Ovary (tissue), 9 donors: ENCODE data around the gene ATG4D. TPM values are rescaled to one million over a fixed set of nuclear protein-coding genes. Genes with fewer than 3 reads are reported as not detected.

Experiments
- DNase-seq, 5 donors: peaks; one replicate each; pipeline ENCODE4 v3.0.0-alpha.2; 2019 to 2020
- H3K27ac ChIP-seq, 2 donors: fragments of 200-600 bp; one replicate each; pipeline versions ENCODE4 v1.5.1 to v1.8.0; 2019 to 2022
- H3K27me3 ChIP-seq: fragments of 200-600 bp; one replicate; pipeline ENCODE4 v1.8.0; 2022
- H3K36me3 ChIP-seq: fragments of 200-600 bp; sonication (generic); one replicate; pipeline ENCODE4 v1.5.1; 2019
- H3K4me1 ChIP-seq: one replicate; pipeline ENCODE4 v1.8.1; 2013; ENCODE audit warnings: mild to moderate bottlenecking, moderate library complexity; ENCODE audit not compliant: insufficient read depth
- H3K4me3 ChIP-seq: fragments of 200-600 bp; sonication (generic); one replicate; pipeline ENCODE4 v1.5.1; 2017
- H3K9me3 ChIP-seq, 2 donors: fragments of 200-600 bp in 1 of 2; sonication (generic) in 1 of 2; one replicate each; pipeline versions ENCODE4 v1.5.1 to v1.8.1; 2013 to 2019; ENCODE audit warnings: mild to moderate bottlenecking in 1 of 2, moderate library complexity in 1 of 2
- CTCF ChIP-seq, 3 donors: fragments of 450-650 bp in 2 of 3; fragments of 200-600 bp in 1 of 3; IDR thresholded peaks; one replicate each; pipeline versions ENCODE4 v1.5.1 to v1.8.0; 2016 to 2022; ENCODE audit warnings: antibody characterized with exemption in 3 of 3, mild to moderate bottlenecking in 1 of 3
- EP300 ChIP-seq: sonication (generic); formaldehyde crosslinking; IDR thresholded peaks from one replicate; pipeline ENCODE4 v1.6.1; 2017; ENCODE audit warnings: antibody characterized with exemption
- POLR2A ChIP-seq: fragments of 450-650 bp; IDR thresholded peaks from one replicate; pipeline ENCODE4 v1.6.1; 2017; ENCODE audit warnings: antibody characterized with exemption, mild to moderate bottlenecking, moderate library complexity
- WGBS, 3 donors: extraction: QIAGEN DNeasy Blood & Tissue Kit in 1 of 3; methylation state at CpG; one replicate each; pipeline versions ENCODE4 v1.1.5 to v1.1.7; 2013 to 2017; 5-methylcytosine and 5-hydroxymethylcytosine counted together
- intact Hi-C, 4 donors: fragments of 100-400 bp; cut with DNase I; formaldehyde crosslinking; loops; one replicate each; pipeline versions ENCODE4 v1.11.0 to v1.15.1; 2022 to 2023
- polyA plus RNA-seq, 2 donors: library from polyadenylated mRNA; stranded (reverse); fragments of 200-250 nt in 1 of 2; fragments of 350-450 nt in 1 of 2; fragmentation: Illumina TruSeq in 1 of 2; extraction: RNeasy Lipid Tissue Mini Kit (QIAGEN cat#74804) in 1 of 2; gene quantifications; one replicate each; pipeline ENCODE4 v1.2.3, GENCODE V29; 2013 to 2014
- total RNA-seq, 7 donors: library from RNA; depleted of rRNA in 2 of 7; stranded (reverse); fragments of >200 nt in 2 of 7; fragmentation: NEBNext Ultra II Directional in 3 of 7; extraction: Animal tissue kit (Norgen Biotek cat#: 25700) in 3 of 7; gene quantifications; one replicate each; pipeline versions ENCODE4 v1.1.0 to v1.2.4, GENCODE V29; 2016 to 2023
- donor health status: DM: no; HTN: no; CAD: no; lungs with moderate emphysema.
- donor health status: DM: no; HTN: no; CAD: no.
- donor health status: Bipolar disorder and iron deficiency.
- donor health status: DM: yes; HTN: yes; CAD: no.
- donor health status: DM: no; HTN: no; CAD: no.
- donor health status: DM: yes; HTN: yes; CAD: no.

Gene ATG4D
- total and polyA plus RNA-seq, 9 donors, result 3.1 to 26.9 (median 21.1) TPM

DNA sequence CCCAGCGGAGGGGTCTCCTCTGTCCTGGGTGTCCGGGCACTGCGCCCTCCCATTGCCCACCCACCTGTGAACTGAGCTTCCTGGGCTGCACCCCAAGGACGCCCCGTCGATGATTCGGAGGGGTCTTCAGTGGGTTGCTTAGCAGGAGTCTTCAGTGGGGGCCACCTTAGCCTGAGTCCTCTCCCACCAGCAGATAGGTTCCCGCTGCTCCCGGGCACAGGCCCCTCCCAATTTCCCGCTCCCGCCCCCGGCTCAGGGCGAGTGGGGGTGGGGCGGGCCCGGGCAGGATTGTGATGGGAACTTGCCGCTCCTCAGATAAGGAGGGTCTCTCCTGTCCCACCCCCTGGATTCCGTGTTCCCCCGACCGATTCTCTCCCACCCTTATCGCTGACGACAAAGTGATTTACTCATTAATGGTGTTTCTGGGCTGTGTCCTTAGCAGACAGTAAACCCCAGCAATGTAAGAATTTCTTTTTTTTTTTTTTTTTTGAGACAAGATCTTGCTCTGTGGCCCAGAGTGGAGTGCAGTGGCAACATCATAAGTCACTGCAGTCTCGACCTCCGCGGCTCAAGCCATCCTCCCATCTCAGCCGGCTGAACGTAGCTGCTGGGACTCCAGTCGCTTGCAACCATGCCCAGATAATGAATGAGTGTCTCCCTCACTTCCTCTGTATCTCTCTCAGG is 25.8 kb upstream of the ATG4D start:
- Histone ChIP-seq H3K9me3 (no peaks in the 10 kb centered on the region), H3K27ac (no peak overlapping the region), H3K4me3 (no peak overlapping the region), H3K36me3 (no peaks in the 10 kb centered on the region), H3K27me3 (peaks cover 4% of the 10 kb centered on the region), H3K4me1 (peaks cover 3% of the 10 kb centered on the region)
- intact Hi-C loops, result no loop called here
- no peak for TF ChIP-seq CTCF (IDR thresholded peaks at IDR 0.05)
- WGBS, 3 donors, result 0 to 1% (median 1%) methylated on average over 26 to 27 of the region's 27 CpGs
- no peak for DNase-seq

GRCh38 chr19:10518444-10519361 is 25.0 kb upstream of the ATG4D start:
- Histone ChIP-seq H3K4me3 (no peak overlapping the region), H3K27ac (no peak overlapping the region), H3K36me3 (no peaks in the 10 kb centered on the region), H3K27me3 (peaks cover 4% of the 10 kb centered on the region), H3K9me3 (no peaks in the 10 kb centered on the region), H3K4me1 (peaks cover 3% of the 10 kb centered on the region)
- 11 to 19% (median 13%) methylated on average over 33 of the region's 33 CpGs for WGBS, 3 donors
- no peak for DNase-seq
- intact Hi-C loops, result no loop called here
- no peak for TF ChIP-seq POLR2A
- TF ChIP-seq CTCF (IDR thresholded peaks at IDR 0.05), result no peak
- TF ChIP-seq EP300, result no peak

- Histone ChIP-seq H3K9me3 (no peaks in the 10 kb centered on the region), H3K27me3 (peaks cover 4% of the 10 kb centered on the region), H3K36me3 (no peaks in the 10 kb centered on the region), H3K4me1 (peaks cover 3% of the 10 kb centered on the region), H3K27ac (no peak overlapping the region), H3K4me3 (no peak overlapping the region)
- TF ChIP-seq EP300 (no peak), CTCF (IDR thresholded peaks at IDR 0.05) (no peak), POLR2A (no peak)
- 59 to 71% (median 71%) methylated on average over 7 of the region's 7 CpGs for WGBS, 3 donors
- no peak for DNase-seq
- intact Hi-C loops, result no loop called here
These were observed 24.3 kb upstream of the ATG4D start for GRCh38 chr19:10519421-10519820.

DNA sequence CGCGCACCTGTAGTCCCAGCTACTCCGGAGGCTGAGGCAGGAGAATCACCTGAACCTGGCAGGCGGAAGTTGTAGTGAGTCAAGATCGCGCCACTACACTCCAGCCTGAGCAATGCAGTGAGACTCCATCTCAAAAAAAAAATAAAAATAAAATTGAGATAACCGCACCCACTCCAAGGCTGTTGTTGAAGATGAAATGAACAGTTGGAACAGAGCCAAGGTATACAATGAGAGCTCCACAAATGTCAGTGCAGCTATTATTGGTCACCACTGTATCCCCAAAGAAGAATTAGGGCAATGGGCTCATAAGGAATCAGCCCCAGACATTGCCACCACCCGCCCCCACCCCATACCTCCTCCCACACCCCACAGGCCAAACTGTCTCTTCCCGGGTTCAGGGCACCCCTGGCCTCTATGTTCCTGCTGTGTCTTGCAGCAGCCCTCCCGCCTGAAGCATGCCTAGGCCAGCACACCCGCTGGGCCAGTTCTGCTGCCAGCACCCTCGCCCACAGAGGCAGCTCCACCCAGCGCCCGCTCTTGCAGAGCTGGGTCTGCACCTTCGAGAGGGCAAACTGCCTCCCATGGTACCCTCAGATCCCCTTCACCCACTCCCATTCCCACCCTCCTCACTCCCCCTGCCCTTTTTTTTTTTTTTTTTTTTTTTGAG is 22.9 kb upstream of the ATG4D start:
- intact Hi-C loops, result no loop called here
- Histone ChIP-seq H3K4me3 (no peak overlapping the region), H3K36me3 (no peaks in the 10 kb centered on the region), H3K27me3 (peaks cover 4% of the 10 kb centered on the region), H3K4me1 (peaks cover 3% of the 10 kb centered on the region), H3K9me3 (no peaks in the 10 kb centered on the region), H3K27ac (no peak overlapping the region)
- WGBS, 3 donors, result 74 to 81% (median 81%) methylated on average over 15 of the region's 15 CpGs
- TF ChIP-seq EP300 (no peak), POLR2A (no peak), CTCF (IDR thresholded peaks at IDR 0.05) (no peak)
- DNase-seq, result no peak
